RPMI7951 (cell line): ENCODE results near the gene SPEM1. TPM values are rescaled to one million over a fixed set of nuclear protein-coding genes. Genes with fewer than 3 reads are reported as not detected.
A peak's percentile ranks its signal among the peaks of the same experiment; 100 is the strongest.

ENCODE experiments used
- DNase-seq: peaks from one replicate; pipeline ENCODE4 v3.0.0-alpha.2; 2012; ENCODE audit warnings: low read depth
- total RNA-seq: library from RNA; depleted of rRNA; stranded (reverse); fragments of >200 nt; shearing (Covaris generic); gene quantifications from 2 replicates; pipeline ENCODE4 v1.2.3, GENCODE V29; 2014; rRNA removed

SPEM1 gene
- 0.10 TPM in 1 of 2 replicates, not detected in the other for total RNA-seq

- no peak for DNase-seq
Observed at GRCh38 chr17:7419819-7420610, at the start of gene SPEM1. SPEM1 (plus strand) TSS chr17:7420324; CDS start chr17:7420385, 61 bp downstream.

- no peak for DNase-seq
Observed at GRCh38 chr17:7370853-7371252, 49.3 kb upstream of the SPEM1 start.

GRCh38 chr17:7374353-7374752 is 45.8 kb upstream of the SPEM1 start:
- DNase-seq: no peak

- no peak for DNase-seq
Observed at GRCh38 chr17:7379134-7379533, 41.0 kb upstream of the SPEM1 start.

- DNase-seq: peak; percentile 74
Observed at GRCh38 chr17:7380321-7380720, 39.8 kb upstream of the SPEM1 start.

GRCh38 chr17:7380855-7381683 is 39.1 kb upstream of the SPEM1 start, which contains the start of gene TNK1:
TNK1 (plus strand) TSS chr17:7381089; CDS start chr17:7382927, 1,838 bp downstream.
- no peak for DNase-seq

GRCh38 chr17:7382901-7383300 is 37.2 kb upstream of the SPEM1 start:
- DNase-seq: no peak

GRCh38 chr17:7383371-7383741 is 36.8 kb upstream of the SPEM1 start:
- no peak for DNase-seq

- no peak for DNase-seq
Observed at GRCh38 chr17:7383742-7384488, 36.2 kb upstream of the SPEM1 start.

GRCh38 chr17:7384489-7385081 is 35.5 kb upstream of the SPEM1 start:
- DNase-seq: no peak

- no peak for DNase-seq
Observed at GRCh38 chr17:7388856-7389255, 31.3 kb upstream of the SPEM1 start.

- no peak for DNase-seq
Observed at GRCh38 chr17:7389924-7390910, 29.9 kb upstream of the SPEM1 start.

GRCh38 chr17:7391307-7391706 is 28.8 kb upstream of the SPEM1 start:
- DNase-seq: no peak

GRCh38 chr17:7392696-7393612 is 27.2 kb upstream of the SPEM1 start:
- no peak for DNase-seq

- peak; percentile 14 for DNase-seq
Observed at GRCh38 chr17:7393613-7394451, 26.3 kb upstream of the SPEM1 start.

- DNase-seq: peak; percentile 88
Observed at GRCh38 chr17:7394452-7395191, 25.5 kb upstream of the SPEM1 start, which contains the start of gene PLSCR3. PLSCR3 (minus strand) TSS chr17:7394525; CDS start chr17:7394110, 415 bp downstream.

- DNase-seq: no peak
Observed at GRCh38 chr17:7396147-7396546, 24.0 kb upstream of the SPEM1 start.

GRCh38 chr17:7398612-7399011 is 21.5 kb upstream of the SPEM1 start:
- DNase-seq: no peak
